ENCODE measurements around the gene LDHA. TPM values are rescaled to one million over a fixed set of nuclear protein-coding genes. Genes with fewer than 3 reads are reported as not detected.

The LDHA gene
- total RNA-seq, 1 donor from 2014 or later: 110 TPM

Small RNA genes within 50 kb of the gene (small RNA-seq; reads per million reads assigned to genes)
- gene MIR3159 (ENCODE audit: low replicate concordance): 0.11 reads per million

Other genes with a start within 250 kb of the LDHA start
- not detected for gene MRGPRX4, start 221.7 kb upstream of the LDHA start, total RNA-seq
- gene SAA4, start 157.8 kb upstream of the LDHA start, total RNA-seq: not detected
- not detected for gene SAA2, start 145.9 kb upstream of the LDHA start, total RNA-seq
- not detected for gene SAA1, start 128.3 kb upstream of the LDHA start, total RNA-seq
- gene HPS5, start 72.4 kb upstream of the LDHA start, total RNA-seq: 76.0 TPM
- gene GTF2H1, start 72.0 kb upstream of the LDHA start, total RNA-seq: 59.3 TPM
- not detected for gene LDHC, start 17.8 kb downstream of the LDHA start, total RNA-seq
- 0.25 TPM for gene LDHAL6A, start 61.3 kb downstream of the LDHA start, total RNA-seq
- 64.2 TPM for gene TSG101, start 132.4 kb downstream of the LDHA start, total RNA-seq
- 14.8 TPM for gene UEVLD, start 194.2 kb downstream of the LDHA start, total RNA-seq
- 0.74 TPM for gene MISFA, start 205.2 kb downstream of the LDHA start, total RNA-seq
- gene SPTY2D1, start 239.8 kb downstream of the LDHA start, total RNA-seq: 7.9 TPM

Measured in temporal lobe (tissue), 2 donors.